Activated CD8-positive, alpha-beta memory T cell treated with anti-CD3 and anti-CD28 coated beads, Interleukin-2, amount 50 U/mL, for 4 hours (primary cell): ENCODE results near the gene LAPTM4A.
A peak's percentile ranks its signal among the peaks of the same experiment; 100 is the strongest.
"Not testable (repeated sequence)": the region's sequence is repeated elsewhere in the genome, so short reads cannot be mapped to it uniquely, and the experiment has no call there.

Experiments used
- DNase-seq: peaks from one replicate; pipeline ENCODE4 v3.0.0-alpha.2; 2020

LAPTM4A gene

DNA sequence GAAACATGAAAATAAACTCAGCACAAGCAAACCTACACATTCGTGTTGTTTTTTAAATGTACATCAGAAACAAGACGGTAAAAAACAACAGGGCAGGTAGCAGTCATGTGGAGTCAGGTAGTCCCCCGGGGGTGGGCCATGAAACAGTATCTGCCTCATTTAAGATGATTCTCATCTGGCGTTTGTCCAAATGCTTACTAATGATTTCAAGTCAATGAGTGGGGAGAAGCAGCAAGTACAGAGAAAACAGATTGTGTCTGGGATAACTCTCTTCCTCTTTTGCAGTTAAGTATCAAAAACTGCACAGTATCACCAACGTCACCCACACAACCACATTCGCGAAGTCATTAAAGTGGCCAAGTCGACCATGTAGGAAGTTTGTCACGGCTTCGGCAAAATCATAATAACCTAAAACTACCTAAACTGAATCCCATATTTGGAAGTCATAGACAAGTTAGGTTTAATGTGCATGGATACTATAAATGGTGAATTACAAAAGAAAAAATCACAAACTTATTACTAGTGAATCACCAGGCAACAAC is 1.3 kb downstream of the LAPTM4A start:
- peak; percentile 25 for DNase-seq

DNA sequence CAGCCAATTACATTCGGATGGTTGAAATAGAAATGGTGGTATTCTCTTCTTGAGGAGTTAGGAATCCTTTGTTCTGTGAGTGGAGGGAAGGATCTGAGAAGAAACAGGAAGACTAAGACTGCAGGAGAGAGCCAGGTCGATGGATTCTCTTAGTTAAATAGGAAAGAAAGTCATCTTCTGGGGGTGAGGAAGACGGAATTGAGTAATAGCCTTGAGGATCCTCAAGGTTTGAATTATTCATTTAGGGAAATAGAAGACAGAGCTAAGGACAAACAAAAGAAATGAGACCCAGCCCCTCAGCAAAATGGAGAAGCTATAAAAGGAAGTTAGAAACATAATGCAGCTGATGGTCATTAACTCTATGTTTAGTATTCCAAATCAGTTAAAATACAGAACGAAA is 1.8 kb downstream of the LAPTM4A start:
- DNase-seq, result no peak

DNA sequence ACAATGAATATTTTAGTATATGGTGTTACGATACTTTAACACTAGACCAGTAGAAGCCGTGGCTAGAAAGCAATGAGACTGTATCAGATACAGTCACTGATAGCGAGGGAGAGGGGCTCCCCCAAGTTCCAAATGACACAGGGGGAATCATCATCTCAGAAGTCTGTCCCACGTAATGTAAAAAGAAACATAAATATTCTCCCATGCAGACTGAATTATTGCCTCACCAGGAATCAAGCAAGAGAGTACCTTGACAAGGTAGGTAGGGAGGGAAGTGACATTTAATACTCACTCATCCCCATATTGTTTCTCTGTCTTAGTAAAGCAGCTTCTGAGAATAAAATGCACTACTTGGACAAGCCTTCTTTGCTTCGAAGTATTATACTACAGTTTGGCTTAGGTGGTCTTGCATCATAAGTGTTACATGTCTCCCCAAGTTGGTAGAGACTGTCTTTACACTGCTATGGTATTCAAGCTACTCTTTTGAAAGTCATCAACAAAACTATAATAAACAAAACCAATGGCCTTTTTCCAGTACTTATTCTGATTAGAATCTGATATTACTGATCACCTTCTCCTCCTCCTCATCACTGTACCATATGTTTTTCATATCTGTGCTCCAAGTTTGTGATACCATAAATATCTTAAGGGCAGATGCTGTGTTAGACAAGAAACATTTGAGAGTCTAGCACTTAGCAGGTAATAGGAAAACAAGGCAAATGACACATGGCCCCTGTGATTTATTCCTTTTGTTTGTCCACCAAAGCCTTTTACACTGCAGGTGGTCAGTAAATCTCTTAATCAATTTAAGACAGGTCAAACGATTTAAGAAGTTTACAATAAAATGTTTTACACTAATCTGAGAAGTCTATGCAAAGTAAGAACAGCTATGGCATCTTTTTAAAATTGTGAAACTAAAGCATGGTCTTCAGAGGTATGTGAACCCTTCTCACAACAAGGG is 2.7 kb downstream of the LAPTM4A start:
- DNase-seq, result no peak

DNA sequence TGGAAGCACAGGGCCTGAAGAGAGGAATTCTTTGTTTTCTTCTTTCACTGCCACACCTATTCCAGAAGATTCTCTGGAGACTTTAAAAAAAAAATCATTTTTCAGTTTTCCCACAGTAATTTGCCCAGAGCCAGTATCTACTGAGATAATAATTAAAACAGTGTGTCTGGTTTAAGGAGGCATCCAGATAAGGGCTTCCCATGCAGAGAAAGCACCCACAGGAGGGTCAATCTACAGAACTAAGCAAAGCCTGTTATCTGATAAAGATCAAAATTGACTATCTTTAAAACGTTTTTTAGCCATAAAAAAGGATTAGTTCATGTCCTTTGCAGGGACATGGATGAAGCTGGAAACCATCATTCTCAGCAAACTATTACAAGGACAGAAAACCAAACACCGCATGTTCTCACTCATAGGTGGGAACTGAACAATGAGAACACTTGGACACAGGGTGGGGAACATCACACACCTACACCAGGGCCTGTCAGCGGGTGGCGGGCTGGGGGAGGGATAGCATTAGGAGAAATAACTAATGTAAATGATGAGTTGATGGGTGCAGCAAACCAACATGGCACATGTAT is 5.6 kb downstream of the LAPTM4A start:
- DNase-seq, result not testable (repeated sequence)

DNA sequence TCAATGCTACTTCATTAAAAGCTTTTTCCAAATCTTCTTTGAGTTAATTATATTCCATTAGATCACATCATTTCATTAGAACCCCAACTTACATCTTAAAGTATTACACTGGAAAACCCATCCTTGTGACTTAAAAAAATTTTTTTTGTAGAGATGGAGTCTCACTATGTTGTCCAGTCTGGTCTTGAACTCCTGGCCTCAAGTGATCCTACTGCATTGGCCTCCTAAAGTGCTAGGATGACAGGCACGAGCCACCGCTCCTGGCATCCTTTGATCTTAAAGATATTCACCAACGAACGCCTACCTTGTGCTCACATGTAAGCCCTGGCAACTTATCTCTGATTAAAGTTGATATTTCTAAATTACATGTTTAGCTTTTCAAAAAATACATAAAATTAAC is 6.7 kb downstream of the LAPTM4A start:
- no peak for DNase-seq

DNA sequence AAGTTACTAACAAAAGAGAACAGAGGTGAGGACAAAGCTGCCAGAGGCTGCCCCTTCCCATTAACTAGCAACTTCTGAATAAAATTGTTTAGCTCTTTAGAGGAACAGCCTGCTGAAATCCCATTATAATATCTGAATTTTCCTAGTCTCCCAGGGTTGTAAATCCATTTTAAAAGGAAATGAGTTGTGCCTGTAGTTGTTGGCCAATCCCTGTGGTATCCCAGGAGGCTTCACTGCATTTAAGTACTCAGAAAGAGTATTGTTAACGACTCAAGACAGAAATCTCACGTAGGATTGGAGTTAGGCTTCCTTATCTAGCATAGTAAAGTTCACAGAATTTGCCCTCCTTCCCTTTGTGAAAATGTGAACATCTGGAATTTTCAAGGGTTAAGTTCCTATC is 8.9 kb downstream of the LAPTM4A start:
- no peak for DNase-seq

DNA sequence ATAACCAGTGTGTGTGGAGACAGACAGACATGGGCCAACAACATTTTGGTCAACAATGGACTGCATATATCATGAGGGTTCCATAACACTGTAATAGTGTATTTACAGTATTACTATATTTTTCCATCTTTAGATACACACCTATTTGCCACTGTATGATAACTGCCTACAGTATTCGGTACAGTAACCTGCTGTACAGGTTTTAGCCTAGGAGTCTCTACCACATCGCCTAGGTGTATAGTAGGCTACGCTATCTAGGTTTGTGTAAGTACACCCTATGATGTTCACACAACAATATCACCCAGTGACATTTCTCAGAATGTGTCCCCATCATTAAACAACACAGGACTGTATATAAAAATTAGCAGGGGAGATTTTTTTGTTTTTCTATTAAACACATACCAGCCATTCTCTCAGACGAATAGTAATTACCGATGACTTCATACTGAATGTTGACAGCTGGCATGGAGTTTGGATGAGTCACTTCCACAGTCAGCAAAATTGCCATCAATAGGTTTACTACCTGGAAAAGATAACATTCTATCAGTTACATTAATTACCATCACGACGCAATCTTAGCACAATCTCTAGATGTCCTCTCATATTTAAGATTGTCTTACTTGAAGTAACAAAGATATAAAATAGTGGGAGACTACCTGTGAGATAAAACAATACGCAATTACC is 10.8 kb downstream of the LAPTM4A start:
- no peak for DNase-seq

DNA sequence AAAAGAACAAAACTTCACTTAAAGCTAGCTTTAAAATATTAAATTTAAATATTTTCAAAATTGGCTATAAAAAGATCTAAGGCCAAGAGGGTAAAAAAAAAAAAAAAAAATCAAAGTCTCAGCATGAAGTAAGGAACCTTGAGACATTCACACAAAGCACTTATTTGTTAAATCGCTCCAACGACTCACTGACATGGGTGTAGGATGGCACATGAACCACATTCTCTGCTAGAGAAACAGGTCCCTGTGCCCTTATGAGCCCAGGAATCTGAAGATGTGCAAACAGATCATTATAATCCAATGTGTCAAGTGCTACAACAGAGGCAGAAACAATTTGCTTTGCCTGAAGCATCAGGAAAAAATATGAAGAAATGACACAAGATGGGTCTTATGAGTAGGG is 13.8 kb downstream of the LAPTM4A start:
- DNase-seq, result no peak

DNA sequence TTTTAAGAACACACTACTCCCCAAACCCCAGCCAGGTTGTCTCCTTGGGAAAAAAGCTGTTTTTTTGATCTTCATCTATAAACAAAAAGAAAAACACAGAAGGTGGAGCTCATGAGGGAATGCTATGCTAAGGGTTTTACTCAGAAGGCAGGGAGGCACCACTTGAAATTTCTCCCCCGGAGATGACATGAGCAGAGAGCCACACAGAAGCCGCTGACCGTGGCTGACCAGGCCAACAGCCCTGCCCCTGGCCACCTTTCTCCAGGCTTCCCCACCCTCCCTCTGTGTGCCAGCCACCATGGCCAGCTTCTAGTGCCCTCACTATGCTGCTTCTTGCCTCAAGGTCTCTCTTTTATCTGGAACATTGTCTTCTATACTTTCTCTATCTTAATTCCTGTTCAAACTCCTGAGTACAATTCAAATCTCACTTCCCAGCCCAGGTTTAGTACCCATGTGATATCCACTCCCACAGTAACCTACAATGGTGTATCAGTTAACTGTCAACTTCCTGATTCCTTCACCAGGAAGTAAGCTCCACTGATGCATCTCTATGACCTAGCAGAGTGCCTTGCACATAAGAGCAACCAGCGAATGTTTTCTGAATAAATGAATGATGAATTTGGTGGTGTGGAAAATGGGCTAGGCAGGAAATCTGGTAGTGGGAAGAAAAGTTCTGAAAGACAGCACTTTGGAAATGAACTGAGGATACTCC is 15.3 kb downstream of the LAPTM4A start:
- DNase-seq, result no peak

DNA sequence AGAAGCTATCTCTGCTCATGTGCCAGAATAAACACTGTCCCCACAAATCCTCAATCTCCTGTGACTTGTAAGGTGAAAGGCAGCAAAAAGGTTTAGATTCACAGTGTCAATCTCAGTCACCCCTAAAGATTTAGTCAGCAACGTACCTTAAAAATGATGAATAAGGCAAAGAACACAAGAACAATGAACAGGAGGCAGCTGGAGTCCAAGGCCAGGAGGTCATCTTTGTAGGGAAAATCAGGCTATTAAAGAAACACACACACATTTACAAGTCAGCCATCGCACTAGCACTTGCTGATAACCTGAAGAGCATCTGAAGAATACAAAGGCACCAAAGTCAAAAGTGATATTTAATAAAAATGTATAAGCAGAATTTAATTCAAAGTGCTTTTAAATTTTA is 16.6 kb downstream of the LAPTM4A start:
- no peak for DNase-seq

DNA sequence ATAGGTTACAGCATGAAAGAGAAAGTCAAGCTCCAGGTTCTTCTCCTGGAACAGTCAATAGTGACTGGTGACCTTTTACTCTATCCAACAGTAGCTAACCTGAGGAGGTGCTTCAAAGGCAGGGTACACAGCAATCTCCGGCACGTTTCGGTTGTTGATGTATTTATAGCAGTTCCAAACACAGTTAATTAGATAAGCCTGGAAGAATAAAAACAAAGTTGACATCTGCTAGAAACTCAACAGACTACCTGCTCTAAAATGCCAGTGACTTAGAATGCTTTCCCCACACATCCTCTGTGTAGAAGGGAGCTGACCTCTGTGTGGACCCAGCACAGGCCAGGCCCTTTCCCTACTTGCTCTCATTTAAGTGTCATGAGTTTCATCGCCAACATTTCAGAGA is 17.2 kb downstream of the LAPTM4A start:
- no peak for DNase-seq

DNA sequence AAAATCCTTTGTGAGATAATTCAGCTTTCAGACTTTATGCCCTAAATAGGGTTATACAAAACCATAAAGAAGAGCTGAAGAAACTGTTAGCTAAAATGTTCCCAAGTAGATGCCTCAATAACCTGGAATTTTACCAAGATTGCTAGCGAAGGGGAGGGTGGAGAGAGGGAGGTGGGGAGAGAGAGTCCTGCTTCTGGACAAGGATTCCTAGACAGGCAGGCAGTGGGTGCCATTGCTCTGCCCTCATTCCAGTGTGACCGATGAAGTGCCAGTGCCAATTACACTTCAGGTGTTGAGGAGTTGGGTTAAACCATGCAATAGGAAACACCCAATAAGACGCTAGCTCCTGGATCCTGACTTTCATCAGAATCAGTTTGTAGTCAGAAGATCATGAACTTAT is 18.1 kb downstream of the LAPTM4A start:
- no peak for DNase-seq

DNA sequence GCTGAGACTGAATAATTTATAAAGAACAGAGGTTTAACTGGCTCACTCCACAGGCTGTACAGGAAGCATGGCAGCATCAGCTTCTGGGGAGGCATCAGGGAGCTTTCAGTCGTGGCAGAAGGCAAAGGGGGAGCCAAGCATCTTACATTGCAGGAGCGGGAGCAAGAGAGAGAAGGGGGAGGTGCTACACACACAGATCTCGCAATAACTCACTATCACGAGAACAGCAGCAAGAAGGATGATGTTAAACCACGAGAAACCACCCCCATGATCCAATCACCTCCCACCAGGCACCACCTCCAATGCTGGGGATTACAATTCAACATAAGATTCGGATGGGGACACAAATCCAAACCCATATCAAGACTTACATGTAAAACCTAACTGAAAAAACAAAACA is 21.2 kb downstream of the LAPTM4A start:
- DNase-seq, result no peak

DNA sequence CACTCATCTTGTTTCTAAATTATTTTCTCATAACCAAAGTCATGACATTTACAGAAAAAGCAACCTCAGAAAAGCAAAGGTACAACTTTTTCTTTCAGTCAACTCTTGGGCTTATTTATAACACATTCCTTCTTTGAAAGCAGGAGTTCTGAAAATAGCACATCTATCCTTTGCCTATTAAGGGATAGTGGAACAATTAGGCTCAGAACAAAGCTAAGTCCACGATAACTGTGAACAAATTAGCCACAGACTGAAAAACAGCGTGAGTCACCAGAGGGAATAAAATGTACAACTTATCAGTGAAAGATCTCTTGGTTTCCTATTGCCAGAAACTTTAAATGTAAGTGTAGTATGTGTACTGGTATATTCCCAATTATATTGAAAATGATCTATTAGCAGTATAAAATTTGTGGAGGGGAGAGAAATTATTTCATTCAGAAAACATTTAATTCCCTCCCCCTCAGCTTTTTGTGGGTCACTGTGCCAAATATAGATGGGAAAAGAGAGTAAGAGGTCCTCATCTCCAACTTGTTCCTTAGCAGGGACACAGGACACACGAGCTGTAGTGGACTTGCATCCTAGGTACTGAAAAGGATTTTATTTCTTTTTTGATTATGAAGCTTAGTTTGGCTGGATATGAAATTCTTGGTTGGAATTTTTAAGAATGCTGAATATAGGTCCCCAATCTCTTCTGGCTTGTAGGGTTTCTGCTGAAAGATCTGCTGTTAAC is 23.6 kb downstream of the LAPTM4A start:
- DNase-seq, result no peak

DNA sequence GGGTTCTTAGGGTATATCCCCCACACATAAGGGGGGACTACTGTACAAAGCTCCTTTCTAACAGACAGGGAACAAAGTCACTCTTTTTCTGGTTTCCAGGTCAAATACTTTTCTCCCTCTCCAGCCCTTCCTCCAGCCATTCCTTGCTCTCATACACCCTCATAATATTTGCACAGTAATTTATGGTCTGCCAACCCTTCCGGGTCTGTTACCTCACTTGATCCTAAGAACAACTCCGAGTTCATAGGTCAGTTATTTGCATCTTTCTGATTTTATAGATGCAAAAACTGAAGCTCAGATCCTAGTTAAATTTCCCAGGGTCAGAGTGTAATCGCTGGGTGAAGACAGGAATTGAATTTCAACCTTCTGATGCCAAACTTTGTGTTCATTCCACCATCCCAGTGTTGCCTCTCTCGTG is 24.2 kb downstream of the LAPTM4A start:
- DNase-seq, result no peak

DNA sequence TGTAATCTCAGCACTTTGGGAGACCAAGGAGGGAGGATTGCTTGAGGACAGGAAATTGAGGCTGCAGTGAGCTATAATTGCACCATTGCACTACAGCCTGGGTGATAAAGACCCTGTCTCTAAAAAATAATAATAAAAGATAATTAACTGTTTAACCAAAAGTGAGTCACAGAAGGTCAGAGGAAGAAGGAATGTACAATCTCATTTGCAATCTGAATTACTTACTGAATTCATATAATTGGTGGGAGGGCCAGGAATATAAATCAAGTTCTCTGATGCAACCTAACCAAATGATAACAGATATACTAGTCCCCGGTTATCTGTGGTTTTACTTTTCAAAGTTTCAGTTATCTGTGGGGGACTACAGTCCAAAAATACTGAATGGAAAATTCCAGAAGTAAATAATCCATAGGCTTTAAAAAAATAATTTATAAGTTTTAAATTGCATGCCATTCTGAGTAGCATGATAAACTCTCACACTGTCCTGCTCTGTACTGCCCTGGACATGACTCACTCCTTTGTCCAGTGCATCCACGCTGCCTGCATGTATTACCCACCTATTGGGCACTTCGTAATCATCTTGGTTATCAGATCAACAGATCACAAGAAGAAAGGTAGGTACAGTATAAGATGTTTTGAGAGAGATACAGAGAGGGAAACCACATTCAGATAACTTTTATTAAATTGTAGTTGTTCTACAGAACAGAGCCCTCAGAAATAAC is 26.2 kb downstream of the LAPTM4A start:
- no peak for DNase-seq

DNA sequence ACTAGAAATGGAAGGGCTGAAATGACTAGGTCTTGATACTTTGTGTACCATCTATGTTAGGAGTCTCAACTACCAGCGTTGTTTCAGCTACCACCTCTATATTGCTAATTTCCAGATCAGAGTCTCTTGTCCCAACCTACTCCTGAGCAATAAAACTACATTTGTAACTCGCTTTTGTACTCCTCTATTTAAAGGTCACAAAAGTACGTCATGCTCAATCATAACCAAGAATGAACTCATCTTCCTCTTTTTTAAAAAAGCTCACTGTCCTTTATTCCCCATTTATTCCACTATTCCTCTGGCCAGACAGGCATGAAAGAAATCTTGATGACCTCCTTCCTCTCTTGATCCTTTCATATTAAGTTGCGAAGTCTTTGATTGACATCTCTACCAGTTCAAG is 27.7 kb downstream of the LAPTM4A start:
- no peak for DNase-seq

DNA sequence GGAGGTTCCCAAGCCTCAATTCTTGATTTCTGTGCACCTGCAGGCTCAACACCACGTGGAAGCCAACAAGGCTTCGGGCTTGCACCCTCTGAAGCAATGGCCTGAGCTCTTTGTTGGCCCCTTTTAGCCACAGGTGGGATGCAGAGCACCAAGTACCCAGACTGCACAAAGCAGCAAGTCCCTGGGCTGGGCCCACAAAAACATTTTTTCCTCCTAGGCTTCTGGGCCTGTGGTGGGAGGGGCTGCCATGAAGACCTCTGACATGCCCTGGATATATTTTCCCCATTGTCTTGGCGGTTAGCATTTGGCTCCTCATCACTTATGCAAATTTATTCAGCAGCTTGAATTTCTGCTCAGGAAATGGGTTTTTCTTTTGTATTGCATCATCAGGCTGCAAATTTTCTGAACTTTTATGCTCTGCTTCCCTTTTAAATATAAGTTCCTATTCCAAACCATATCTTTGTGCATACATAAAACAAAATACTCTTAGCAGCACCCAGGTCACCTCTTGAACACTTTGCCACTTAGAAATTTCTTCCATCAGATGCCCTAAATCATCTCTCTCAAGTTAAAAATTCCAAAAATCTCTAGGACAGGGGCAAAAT is 29.9 kb downstream of the LAPTM4A start:
- no peak for DNase-seq

DNA sequence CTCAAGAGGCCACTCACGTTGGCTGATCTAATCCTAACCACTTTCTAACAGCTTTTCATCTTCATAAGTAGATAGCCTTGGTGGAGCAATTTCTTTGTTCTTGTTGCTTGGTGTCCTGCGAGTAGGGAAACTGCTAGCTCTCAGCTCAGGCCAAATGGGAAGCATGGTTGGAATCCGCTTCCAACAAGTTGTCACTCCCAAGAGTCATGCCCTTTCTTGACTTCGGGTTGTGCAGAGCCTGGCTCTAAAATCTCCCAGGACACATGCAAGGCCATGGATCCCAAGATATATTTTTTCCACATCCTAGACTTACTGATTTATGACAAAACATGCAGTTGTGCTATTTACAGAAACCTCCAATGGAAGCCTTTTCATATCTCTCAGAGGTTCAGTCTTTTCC is 31.7 kb downstream of the LAPTM4A start:
- DNase-seq, result no peak

DNA sequence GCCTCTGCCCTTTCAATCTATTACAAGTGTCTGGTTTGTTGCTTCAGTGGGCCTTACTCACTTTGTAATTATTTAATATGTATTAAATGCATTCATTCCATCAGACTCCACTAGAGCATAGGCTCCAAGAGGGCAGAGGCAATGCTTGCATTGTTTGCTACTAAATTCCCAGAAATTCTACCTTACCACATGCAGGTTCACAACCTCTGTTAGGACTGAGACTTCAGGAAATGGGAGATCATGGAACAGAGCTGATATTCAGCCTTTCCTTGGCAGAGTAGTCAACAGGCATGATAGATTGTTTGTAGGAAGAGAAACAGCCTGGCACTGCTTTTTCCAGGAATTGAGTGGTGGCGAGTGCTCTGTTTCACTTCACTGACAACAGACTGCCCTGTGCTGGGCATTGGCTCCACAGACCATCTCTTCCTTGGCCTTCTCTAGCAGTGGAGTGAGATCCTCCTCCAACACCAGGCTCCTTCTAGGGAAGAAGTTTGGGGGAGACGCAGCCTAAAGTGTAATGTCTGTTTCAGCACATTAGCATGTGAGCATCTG is 32.8 kb downstream of the LAPTM4A start:
- DNase-seq, result no peak

DNA sequence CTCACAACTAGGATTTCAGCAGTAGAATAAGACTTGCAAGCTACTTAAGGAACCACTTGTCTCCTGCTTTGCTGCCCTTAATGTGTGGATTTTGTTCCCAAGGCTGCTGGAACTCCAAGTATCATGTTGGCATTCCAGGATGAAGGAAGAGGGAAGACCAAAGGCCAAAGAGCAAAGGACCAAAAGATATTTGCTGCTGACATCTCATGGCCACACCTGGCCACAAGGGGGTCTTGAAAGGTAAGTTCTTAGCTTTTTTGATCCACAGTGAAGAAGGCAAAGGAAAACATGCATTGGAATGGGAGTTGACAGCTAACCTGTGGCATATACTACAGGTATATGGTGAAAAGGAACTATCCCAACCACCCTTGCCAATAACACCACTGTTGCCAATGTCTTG is 35.1 kb downstream of the LAPTM4A start:
- DNase-seq, result no peak
